ENCODE measurements around the gene PI4K2B.
A peak's percentile ranks its signal among the peaks of the same experiment; 100 is the strongest.
"Not testable (repeated sequence)": the region's sequence is repeated elsewhere in the genome, so short reads cannot be mapped to it uniquely, and the experiment has no call there.

The PI4K2B gene

DNA sequence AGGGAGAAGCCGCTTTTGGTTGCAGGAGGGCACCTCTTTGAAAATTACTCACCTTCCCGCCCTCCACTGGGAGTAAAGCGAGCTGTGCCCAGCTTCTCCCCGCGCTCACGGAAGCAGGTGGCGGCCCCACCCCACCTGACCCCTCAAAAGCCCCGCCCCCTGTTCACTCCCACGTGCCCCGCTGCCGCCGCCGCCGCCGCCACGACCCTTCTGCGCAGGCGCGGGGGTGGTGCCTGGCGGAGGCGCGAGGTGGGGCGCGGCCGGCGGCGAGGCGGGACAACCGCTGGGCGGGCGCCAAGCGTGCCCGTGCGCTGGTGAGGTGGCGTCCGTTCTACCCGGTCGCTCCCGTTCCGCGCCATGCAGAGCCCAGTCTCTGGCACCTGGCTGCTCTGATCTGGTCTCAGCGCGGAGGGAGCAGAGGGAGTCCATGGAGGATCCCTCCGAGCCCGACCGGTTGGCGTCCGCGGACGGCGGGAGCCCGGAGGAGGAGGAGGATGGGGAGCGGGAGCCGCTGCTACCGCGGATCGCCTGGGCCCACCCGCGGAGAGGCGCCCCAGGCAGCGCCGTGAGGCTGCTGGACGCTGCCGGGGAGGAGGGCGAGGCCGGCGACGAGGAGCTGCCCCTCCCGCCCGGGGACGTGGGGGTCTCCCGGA, at the start of gene PI4K2B:
Gene PI4K2B (plus strand): TSS at position 297 of the 653 bp plus-strand sequence. CDS start 131 bp downstream, at position 428.
- FAIRE-seq (peak; percentile 89), DNase-seq (ENCODE audit: extremely low spot score, insufficient read length, low read depth) (peak; percentile 84)

DNA sequence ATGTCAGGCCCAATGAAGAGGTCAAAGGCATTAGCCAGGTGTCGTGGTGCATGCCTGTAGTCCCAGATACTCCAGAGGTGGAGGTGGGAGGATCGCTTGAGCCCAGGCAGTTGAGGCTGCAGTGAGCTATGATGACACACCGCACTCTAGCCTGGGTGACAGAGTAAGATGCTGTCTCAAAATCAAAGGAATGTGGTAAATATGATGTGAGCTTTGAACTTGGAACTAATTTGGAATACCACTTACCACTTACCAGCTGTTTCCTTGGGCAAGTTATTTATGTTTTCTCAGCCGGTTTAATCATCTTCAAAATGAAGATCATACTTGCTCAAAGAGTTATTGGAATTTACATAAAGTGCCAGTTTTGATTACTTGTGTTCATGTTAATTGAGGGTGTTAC, 49.8 kb upstream of the PI4K2B start:
- FAIRE-seq: no peak
- DNase-seq (ENCODE audit: extremely low spot score, insufficient read length, low read depth): no peak

DNA sequence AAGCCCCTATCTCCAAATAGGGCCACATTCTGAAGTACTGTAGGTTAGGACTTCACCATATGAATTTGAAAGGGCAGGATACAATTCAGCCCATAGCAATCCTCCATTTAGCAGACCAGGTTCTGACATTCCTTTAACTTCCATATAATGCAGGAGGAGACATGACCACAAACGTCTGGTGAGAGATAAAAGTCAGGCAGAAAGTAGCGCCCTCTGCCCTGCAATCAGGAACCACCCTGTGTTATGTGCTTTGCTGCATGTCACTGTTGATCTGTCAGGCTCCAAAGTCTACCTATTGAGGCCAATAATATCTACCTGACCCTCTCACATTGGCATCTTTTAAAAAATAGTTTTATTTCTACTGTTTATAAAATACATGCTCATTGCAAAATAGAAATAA, 43.4 kb upstream of the PI4K2B start:
- FAIRE-seq (no peak), DNase-seq (ENCODE audit: extremely low spot score, insufficient read length, low read depth) (no peak)

DNA sequence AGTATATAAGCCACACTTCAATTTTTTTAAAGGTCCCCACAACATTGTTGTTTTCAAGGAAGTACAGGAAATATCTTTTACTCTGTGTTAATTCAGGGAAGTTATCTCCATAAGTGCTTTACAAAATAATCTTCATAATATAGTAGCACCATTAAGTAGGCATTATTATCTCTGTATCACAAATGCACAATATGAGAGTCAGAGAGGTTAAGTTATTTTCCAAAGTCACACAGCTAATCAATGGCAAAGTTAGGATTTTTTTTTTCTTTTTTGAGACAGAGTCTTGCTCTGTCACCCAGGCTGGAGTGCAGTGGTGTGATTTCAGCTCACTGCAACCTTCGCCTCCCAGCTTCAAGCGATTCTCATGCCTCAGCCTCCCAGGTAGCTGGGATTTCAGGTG, 35.1 kb upstream of the PI4K2B start:
- FAIRE-seq: no peak
- no peak for DNase-seq (ENCODE audit: extremely low spot score, insufficient read length, low read depth)

DNA sequence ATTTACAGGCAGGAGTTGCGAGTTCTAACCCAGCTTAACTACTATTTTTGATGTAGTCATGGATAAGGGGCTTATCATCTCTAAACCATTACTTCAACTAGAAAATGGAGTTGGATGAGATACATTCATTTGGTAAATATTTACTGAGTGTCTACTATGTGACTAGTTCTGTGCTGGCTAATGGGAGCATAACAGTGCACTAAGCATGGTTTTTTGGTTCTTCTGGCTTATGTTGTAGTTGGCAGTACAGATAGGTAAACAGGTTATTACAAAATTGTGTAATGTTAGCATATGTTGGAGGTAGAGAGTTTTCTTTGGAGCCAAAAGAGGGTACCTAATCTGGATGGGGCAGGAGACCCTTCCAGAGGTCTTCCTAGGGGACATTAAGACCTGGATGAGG, 25.8 kb upstream of the PI4K2B start:
- FAIRE-seq (no peak), DNase-seq (ENCODE audit: extremely low spot score, insufficient read length, low read depth) (no peak)

DNA sequence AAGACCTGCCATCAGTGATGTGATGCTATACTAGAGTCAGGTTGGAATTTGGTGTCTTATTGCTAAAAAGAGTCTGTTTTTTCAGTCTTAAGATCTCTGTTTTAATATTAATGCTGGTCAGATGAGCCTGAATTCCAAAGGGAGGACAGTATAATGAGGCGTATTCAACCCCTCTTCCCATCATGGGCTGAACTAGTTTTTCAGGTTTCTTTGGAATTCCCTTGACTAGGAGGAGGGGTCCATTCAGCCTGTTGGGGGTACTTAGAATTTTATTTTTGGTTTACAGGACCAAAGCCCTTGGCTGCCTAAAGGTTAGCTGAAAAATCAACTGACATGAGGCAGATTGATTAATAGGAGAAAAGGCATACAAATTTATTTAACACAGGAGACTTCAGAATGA, 24.1 kb upstream of the PI4K2B start:
- no peak for FAIRE-seq
- no peak for DNase-seq (ENCODE audit: extremely low spot score, insufficient read length, low read depth)

DNA sequence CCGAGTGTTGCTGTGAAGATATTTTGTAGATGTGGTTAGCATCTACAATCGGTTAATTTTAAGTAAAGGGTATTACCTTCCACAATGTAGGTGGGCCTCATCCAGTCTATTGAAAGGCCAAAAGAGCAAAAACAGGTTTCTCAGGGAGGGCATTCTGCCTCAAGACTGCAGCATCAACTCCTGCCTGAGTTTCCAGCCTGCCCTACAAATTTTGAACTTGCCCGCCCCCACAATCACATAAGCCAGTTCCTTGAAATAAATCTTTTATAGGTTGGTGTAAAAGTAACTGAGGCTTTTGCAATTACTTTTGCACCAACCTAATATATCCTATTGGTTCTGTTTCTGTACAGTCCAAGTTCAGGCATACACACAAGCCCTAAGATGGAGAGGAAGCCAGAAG, 22.1 kb upstream of the PI4K2B start:
- FAIRE-seq (no peak), DNase-seq (ENCODE audit: extremely low spot score, insufficient read length, low read depth) (no peak)

DNA sequence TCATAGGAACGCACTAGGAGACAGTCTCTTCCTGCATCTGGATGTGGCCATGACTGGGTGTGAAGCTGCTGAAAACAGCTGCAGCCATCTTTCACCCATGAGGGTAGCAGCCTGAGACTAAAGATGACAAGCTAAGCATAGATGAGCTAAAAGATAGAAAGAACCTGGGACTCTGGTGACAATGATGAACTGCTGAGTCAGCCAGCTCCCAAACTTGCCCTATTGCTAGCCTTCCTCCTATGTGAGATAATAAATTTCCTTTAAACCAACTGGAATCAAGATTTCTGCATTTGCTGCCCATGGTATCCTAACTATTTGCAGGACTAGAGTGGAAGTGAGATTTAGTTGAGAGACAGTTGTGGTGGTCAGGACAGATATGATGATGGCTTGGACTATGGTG, 21.0 kb upstream of the PI4K2B start:
- FAIRE-seq (no peak), DNase-seq (ENCODE audit: extremely low spot score, insufficient read length, low read depth) (no peak)

DNA sequence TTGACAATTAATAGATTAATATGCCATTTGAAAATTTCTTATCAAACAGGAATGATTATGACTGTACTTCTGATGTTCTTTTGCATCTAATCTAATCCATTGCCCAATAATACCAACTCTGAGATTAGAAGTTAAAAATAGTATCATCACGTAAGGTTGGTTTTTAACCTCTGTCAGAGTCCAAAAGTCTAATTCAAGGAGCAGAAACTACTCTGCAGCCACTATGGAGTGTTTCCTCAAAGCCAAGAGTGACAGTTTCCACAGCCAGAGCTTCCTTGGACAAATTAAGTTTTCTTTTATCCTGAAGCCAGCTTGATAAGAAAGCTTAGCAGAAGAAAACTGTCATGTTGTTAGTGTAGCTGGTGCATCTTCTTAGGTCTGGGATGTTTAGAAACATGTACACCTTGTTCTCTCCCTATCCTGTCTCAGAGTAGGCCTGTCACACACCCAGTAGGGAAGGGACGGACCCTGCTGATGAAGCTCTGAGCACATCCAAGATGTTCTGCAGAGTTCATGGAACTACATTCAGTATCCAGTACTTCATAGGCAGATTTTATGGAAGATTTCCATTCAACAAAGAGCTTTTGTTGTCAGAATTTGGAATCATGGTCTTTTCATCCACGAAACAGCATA, 20.4 kb upstream of the PI4K2B start:
- no peak for DNase-seq (ENCODE audit: extremely low spot score, insufficient read length, low read depth)
- no peak for FAIRE-seq

DNA sequence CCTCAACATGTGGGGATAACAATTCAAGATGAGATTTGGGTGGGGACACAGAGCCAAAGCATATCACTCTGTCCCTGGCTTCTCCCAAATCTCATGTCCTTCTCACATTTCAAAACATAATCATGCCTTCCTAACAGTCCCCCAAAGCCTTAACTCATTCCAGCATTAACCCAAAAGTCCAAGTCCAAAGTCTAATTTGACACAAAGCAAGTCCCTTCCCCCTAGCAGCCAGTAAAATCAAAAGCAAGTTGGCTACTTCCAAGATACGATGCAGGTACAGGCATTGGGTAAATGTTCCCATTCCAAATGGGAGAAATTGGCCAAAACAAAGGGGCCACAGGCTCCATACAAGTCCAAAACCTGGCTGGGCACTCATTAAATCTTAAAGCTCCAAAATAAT, 19.1 kb upstream of the PI4K2B start:
- FAIRE-seq; DNase-seq (ENCODE audit: extremely low spot score, insufficient read length, low read depth): not testable (repeated sequence)

DNA sequence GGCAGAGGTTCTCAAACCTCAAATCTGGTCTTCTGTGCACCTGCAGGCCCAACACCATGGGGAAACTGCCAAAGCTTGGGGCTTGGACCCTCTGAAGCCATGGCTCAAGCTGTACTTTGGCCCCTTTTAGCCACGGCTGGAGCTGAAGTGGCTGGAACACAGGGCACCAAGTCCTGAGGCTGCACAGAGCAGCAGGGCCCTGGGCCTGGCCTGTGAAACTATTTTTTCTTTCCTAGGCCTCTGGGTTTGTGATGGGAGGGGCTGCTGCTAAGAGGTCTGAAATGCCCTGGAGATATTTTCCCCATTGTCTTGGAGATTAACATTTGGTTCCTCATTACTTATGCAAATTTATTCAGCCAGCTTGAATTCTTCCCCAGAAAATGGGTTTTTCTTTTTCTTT, 18.3 kb upstream of the PI4K2B start:
- no peak for FAIRE-seq

DNA sequence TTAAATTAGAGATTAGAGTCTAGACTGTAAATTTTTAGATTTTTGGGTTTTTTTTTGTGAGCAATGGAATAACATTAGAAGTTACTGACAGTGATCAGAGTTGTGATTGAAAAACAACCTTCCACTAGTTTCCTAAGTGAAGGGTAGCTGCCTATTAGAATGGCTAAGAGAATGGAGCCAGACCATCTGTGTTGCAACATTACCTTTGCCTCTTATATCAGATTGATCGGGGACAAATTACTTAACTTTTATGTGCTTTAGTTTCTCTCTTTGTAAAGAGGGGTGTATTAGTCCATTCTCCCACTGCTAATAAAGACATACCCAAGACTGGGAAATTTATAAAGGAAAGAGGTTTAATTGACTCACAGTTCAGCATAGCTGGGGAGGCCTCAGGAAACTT, 12.5 kb upstream of the PI4K2B start:
- no peak for FAIRE-seq
- DNase-seq (ENCODE audit: extremely low spot score, insufficient read length, low read depth): no peak

More for the DNA sequence above, 18.3 kb upstream of the PI4K2B start:
- no peak for DNase-seq (ENCODE audit: extremely low spot score, insufficient read length, low read depth)

DNA sequence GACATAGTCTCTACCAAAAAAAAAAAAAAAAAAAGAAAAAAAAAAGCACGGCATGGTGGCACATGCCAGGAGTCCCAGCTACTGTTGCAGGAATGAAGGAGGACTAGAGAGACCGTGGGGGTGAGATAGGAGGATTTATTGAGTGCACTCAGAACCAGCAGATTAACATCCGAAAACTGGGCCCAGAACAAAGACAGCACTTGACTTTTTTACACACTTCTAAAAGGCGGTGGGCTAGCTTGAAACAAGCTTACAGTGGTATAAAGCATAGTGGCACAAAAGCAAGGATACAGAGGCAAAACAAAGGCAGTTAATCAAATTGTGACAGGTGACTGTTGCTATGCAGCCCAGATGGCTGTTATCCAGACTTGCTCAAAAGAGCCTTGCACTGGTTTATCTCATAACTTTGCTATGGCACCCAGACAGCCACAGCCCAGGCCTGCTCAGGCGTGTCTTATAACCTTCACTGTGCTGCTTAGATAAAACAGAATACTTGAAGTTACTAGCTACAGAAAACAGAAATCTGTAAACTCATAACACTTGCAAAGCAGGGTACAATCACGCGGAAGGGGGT, 9.9 kb upstream of the PI4K2B start:
- FAIRE-seq (no peak), DNase-seq (ENCODE audit: extremely low spot score, insufficient read length, low read depth) (no peak)

DNA sequence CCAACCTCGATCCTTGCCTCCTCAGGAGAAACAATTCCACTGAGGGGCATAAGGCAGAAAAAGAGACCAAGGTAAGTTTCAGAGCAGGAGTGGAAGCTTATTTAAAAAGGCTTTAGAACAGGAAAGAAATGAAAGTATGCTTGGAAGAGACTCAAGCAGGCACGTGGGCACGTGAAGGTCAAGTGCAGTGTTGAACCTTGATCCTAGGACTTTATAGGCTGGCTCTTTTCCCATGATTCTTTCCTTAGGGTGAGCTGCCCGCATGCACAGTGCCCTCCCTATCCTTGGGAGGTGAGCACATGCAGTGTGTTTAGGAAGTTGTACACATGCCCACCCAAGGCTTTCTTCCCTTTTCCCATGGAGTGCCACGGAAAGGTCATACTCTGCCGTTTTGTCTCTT, 4.0 kb upstream of the PI4K2B start:
- DNase-seq (ENCODE audit: extremely low spot score, insufficient read length, low read depth) (no peak), FAIRE-seq (no peak)

DNA sequence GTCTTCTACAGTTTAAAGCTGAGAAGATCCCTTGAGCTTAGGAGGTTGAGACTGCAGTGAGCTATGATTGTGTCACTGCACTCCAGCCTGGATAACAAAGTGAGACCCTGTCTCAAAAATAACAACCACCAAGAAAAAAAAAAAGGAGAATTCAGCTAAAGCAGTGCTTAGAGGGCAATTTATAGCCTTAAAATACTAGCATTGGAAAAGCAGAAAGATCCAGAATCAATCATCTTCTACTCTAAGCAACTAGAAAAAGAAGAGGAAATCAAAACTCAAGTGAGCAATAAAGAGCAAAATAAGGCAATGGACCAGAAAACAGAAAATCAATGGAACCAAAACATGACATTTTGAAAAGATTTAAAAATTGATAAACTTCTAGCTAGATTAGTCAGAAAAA, 639 bp upstream of the PI4K2B start:
- no peak for FAIRE-seq
- no peak for DNase-seq (ENCODE audit: extremely low spot score, insufficient read length, low read depth)

DNA sequence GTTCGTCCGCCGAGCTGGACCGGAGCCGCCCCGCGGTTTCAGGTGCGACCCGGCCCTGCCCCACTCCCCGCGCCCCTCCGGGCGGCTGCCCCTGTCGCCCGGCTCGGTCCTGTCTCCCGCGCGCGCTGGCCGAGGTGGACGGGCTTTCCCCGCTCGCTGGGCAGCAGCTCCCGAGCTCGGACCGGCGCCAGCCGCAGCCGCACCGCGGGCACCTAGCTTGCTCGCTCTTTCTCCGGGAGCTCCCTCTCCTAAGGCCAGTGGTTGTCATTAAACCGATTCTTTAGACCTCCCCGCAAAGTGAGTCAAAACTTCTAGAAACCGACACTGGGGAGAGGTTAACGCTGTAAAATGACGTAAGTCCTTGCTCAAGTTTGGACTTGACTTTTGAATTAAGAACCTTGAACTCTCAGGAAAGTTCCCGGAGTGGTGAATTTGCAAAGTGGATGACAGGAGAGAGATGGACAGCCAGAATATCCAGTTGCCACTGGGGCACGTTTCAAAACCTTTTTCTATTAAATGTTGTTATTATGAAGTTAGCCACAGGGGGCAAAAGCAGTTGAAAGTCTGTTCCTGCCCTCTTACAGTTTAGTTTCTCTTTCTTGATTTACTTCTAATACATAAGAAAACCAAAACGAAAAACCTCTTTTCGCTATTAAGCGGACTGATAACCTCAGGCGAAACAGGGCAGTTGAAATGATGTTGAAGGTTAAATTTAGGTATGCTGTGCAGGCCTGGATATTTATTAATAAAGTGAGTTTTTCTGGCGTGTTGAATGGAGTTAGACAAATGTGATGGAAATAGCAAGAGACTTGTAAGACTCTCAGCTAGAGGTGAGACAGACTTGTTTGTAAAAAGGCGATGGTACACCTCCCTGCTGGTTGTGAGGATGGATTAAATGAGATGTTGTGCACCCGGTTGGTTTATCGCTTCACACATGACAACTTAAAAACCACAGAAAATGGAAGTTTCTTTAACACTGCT, 847 bp downstream of the PI4K2B start:
- FAIRE-seq (peak; percentile 90), DNase-seq (ENCODE audit: extremely low spot score, insufficient read length, low read depth) (peak; percentile 20)

DNA sequence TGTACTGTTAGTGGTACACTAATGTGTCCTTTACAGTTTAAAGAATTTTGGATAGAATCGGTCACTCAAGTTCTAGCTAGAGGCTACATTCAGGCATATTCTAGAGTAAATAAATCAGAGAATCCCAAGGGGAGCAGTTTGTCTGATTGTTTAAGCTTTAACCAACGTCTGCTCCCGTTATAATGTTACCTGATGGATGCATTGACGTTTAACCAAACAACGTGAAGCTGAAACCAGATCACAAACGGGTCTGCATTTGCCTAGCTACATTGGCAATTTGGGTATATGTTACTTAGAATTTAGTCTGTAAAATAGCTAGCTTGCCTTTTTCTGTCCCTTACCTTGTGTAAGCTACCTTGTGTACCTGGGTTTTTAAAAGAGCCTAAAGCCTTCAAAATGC, 1.6 kb downstream of the PI4K2B start:
- FAIRE-seq (peak; percentile 33), DNase-seq (ENCODE audit: extremely low spot score, insufficient read length, low read depth) (no peak)

DNA sequence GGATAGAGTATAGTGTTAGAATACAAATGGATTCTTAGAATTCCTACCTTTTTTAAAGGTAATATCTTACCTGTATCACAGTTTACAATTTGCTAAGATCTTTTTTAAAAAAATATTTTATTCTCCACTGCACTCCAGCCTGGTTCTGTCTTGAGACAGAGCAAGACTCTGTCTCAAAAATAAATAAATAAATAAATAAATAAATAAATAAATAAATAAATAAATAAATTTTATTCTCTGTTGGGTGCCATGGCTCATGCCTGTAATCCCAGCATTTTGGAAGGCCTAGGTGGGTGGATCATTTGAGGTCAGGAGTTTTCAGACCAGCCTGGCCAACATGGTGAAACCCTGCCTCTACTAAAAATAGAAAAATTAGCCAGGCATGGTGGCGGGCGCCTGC, 2.2 kb downstream of the PI4K2B start:
- not testable (repeated sequence) for DNase-seq (ENCODE audit: extremely low spot score, insufficient read length, low read depth); FAIRE-seq

DNA sequence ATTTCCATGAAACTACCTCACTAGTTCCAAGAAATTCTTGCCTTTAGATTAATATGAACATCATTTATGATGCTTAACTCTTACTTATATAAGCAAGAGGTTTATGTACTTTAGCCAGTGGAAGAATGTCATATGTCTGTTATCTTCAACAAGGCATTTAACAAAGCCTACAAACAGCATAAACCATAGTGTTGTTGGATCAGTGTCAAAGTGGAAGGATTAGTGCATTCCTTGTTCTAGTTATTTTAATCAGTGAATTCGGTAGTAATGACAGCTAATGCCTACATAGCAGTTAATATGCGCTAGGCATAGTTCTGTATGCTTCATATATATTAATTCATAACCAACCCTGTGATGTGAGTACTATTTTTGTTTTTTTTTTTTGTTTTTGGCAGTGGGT, 3.1 kb downstream of the PI4K2B start:
- no peak for DNase-seq (ENCODE audit: extremely low spot score, insufficient read length, low read depth)
- no peak for FAIRE-seq

DNA sequence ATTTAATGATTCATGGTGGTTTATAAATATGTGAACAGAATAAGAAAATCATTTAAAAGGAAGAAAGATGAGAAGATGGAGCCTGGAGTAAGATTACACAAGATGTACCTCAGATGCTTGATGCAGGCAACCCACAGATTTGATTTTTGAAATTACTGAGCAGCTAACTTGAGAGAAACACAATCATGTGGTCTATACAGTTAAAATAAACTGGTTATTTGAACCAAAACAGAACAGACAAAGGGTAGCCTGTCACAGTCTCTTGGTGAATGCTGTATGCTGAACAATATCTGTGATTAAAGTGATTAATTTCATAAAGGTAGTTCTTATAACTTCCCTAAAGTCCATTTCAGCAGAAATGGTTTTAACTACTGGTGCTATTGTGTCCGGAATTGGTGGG, 4.2 kb downstream of the PI4K2B start:
- DNase-seq (ENCODE audit: extremely low spot score, insufficient read length, low read depth) (no peak), FAIRE-seq (no peak)

Measured in GM18507 (cell line).